Germinal center (tissue), 1 donor: ENCODE measurements around the gene ZNF785.
"Not testable (repeated sequence)": the region's sequence is repeated elsewhere in the genome, so short reads cannot be mapped to it uniquely, and the experiment has no call there.

Experiments used
- DNase-seq: peaks from one replicate; pipeline ENCODE4 v3.0.0; 2012; ENCODE audit warnings: mixed read lengths, low spot score

ZNF785 gene

GRCh38 chr16:30602616-30603277, 17.2 kb upstream of the ZNF785 start:
- DNase-seq = no peak

GRCh38 chr16:30601966-30602365, 16.5 kb upstream of the ZNF785 start:
- DNase-seq = no peak

GRCh38 chr16:30600929-30601328, 15.4 kb upstream of the ZNF785 start:
- no peak for DNase-seq

GRCh38 chr16:30600215-30600614, 14.7 kb upstream of the ZNF785 start:
- no peak for DNase-seq

- no peak for DNase-seq
Observed at GRCh38 chr16:30592871-30593270, 7.4 kb upstream of the ZNF785 start.

GRCh38 chr16:30590869-30591268, 5.4 kb upstream of the ZNF785 start:
- not testable (repeated sequence) for DNase-seq

GRCh38 chr16:30589582-30589981, 4.1 kb upstream of the ZNF785 start:
- not testable (repeated sequence) for DNase-seq

- DNase-seq = no peak
Observed at GRCh38 chr16:30588651-30589050, 3.2 kb upstream of the ZNF785 start.

GRCh38 chr16:30585022-30585399, 486 bp downstream of the ZNF785 start:
- DNase-seq = no peak

- DNase-seq = no peak
Observed at GRCh38 chr16:30582611-30583340, 2.7 kb downstream of the ZNF785 start.

- DNase-seq = no peak
Observed at GRCh38 chr16:30581457-30581856, 4.0 kb downstream of the ZNF785 start.

GRCh38 chr16:30574678-30575077, 10.8 kb downstream of the ZNF785 start:
- DNase-seq = no peak

GRCh38 chr16:30571445-30572322, 13.8 kb downstream of the ZNF785 start, which contains the start of gene ZNF688:
TSS of gene ZNF688 (minus strand) at chr16:30571714. CDS start at chr16:30571629, 85 bp downstream.
- DNase-seq = peak; percentile 98

GRCh38 chr16:30570636-30571444, 14.7 kb downstream of the ZNF785 start:
- DNase-seq = peak; percentile 36

GRCh38 chr16:30569746-30570635, 15.5 kb downstream of the ZNF785 start:
- no peak for DNase-seq

- DNase-seq = no peak
Observed at GRCh38 chr16:30569281-30569680, 16.2 kb downstream of the ZNF785 start.

- peak; percentile 26 for DNase-seq
Observed at GRCh38 chr16:30567991-30568638, 17.4 kb downstream of the ZNF785 start.

GRCh38 chr16:30567160-30567990, 18.1 kb downstream of the ZNF785 start:
- DNase-seq = no peak

- no peak for DNase-seq
Observed at GRCh38 chr16:30566531-30566930, 19.0 kb downstream of the ZNF785 start.
